RWPE2 (cell line): ENCODE measurements around the gene OR2L5.

Experiments
- ATAC-seq: fragments of 200-7000 bp; cut with Tn5 transposase; 3 replicates; pipeline ENCODE4 v1.9.1; 2021; ENCODE audit warnings: low read depth
- DNase-seq: peaks from one replicate; pipeline ENCODE4 v3.0.0-alpha.2; 2020; ENCODE audit warnings: low spot score
- H3K27ac ChIP-seq: fragments of 450-650 bp; 2 replicates; pipeline ENCODE4 v1.5.1; 2017; ENCODE audit warnings: mild to moderate bottlenecking; ENCODE audit not compliant: poor library complexity, severe bottlenecking
- H3K27me3 ChIP-seq: fragments of 250-450 bp; sonication (Bioruptor Pico); 2 replicates; pipeline ENCODE4 v1.5.1; 2021; ENCODE audit warnings: mild to moderate bottlenecking, moderate library complexity; ENCODE audit not compliant: insufficient read depth, poor library complexity, severe bottlenecking
- H3K36me3 ChIP-seq: fragments of 250-450 bp; sonication (Bioruptor Pico); 2 replicates; pipeline ENCODE4 v1.5.1; 2020; ENCODE audit warnings: low read depth, mild to moderate bottlenecking, moderate library complexity
- H3K4me1 ChIP-seq: fragments of 250-450 bp; sonication (Bioruptor Pico); 2 replicates; pipeline ENCODE4 v1.5.1; 2021; ENCODE audit warnings: mild to moderate bottlenecking, moderate library complexity; ENCODE audit not compliant: insufficient read depth, poor library complexity, severe bottlenecking
- H3K4me3 ChIP-seq: fragments of 250-450 bp; sonication (Bioruptor Pico); 2 replicates; pipeline ENCODE4 v1.5.1; 2021; ENCODE audit warnings: mild to moderate bottlenecking, moderate library complexity; ENCODE audit not compliant: severe bottlenecking
- H3K9me3 ChIP-seq: fragments of 250-450 bp; sonication (Bioruptor Pico); 2 replicates; pipeline ENCODE4 v1.5.1; 2021; ENCODE audit warnings: mild to moderate bottlenecking, moderate library complexity; ENCODE audit not compliant: severe bottlenecking
- CTCF ChIP-seq: fragments of 450-650 bp; IDR thresholded peaks from one replicate; pipeline ENCODE4 v1.5.1; 2017; ENCODE audit warnings: mild to moderate bottlenecking, moderate library complexity; ENCODE audit not compliant: poor library complexity, severe bottlenecking

The OR2L5 gene

GRCh38 chr1:248029770-248030169, 16.3 kb downstream of the OR2L5 start, which contains the start of gene OR2L2:
OR2L2 (plus strand) TSS chr1:248030070; CDS start chr1:248038268, 8,198 bp downstream.
- no peak within 1 kb of the TSS for H3K4me3 ChIP-seq
- H3K4me1 ChIP-seq: no peaks in the 10 kb centered on the region
- no peak for TF ChIP-seq CTCF
- H3K9me3 ChIP-seq: no peaks in the 10 kb centered on the region
- no peaks in the 10 kb centered on the region for H3K36me3 ChIP-seq
- H3K27me3 ChIP-seq: no peaks in the 10 kb centered on the region
- H3K27ac ChIP-seq: no peak within 1 kb of the TSS
- no peak for DNase-seq
- ATAC-seq: no peak

- no peak for DNase-seq
- ATAC-seq: no peak
- no peaks in the 10 kb centered on the region for H3K27me3 ChIP-seq
- no peak overlapping the region for H3K4me3 ChIP-seq
- no peaks in the 10 kb centered on the region for H3K4me1 ChIP-seq
- TF ChIP-seq CTCF: no peak
- H3K27ac ChIP-seq: no peak overlapping the region
- no peaks in the 10 kb centered on the region for H3K9me3 ChIP-seq
- no peaks in the 10 kb centered on the region for H3K36me3 ChIP-seq
These were observed 31.7 kb downstream of the OR2L5 start for GRCh38 chr1:248045209-248045608.

- Histone ChIP-seq H3K27me3 (no peaks in the 10 kb centered on the region), H3K9me3 (no peaks in the 10 kb centered on the region), H3K4me1 (no peaks in the 10 kb centered on the region), H3K27ac (no peak within 1 kb of the TSS), H3K4me3 (no peak within 1 kb of the TSS), H3K36me3 (no peaks in the 10 kb centered on the region)
- DNase-seq (no peak), ATAC-seq (no peak)
- no peak for TF ChIP-seq CTCF
These were observed 33.1 kb downstream of the OR2L5 start, which contains the start of gene OR2L3 for GRCh38 chr1:248046536-248046935. OR2L3 (plus strand) TSS chr1:248046836; CDS start chr1:248060682, 13,846 bp downstream.

DNA sequence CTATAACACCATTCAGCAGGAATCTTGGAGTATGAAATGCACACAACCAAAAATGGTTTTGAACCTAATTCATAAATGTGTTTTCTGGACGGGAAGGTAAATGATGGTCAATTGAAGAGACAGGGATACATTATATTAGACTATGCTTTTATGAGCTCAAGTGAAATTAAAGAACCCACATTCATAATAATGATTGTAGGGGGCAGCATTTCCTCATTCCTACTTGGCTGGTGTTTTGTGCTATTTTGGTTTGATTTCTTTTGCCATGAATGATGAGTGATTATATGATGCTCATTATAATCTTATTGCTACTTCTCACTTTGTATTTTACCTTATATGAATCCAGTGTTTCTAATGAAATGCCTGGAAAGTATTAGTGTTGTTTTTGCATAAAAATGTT, 33.5 kb downstream of the OR2L5 start:
- DNase-seq: no peak
- no peak for ATAC-seq
- H3K27ac ChIP-seq: no peak overlapping the region
- H3K9me3 ChIP-seq: no peaks in the 10 kb centered on the region
- TF ChIP-seq CTCF: no peak
- H3K36me3 ChIP-seq: no peaks in the 10 kb centered on the region
- H3K4me1 ChIP-seq: no peaks in the 10 kb centered on the region
- H3K27me3 ChIP-seq: no peaks in the 10 kb centered on the region
- H3K4me3 ChIP-seq: no peak overlapping the region

DNA sequence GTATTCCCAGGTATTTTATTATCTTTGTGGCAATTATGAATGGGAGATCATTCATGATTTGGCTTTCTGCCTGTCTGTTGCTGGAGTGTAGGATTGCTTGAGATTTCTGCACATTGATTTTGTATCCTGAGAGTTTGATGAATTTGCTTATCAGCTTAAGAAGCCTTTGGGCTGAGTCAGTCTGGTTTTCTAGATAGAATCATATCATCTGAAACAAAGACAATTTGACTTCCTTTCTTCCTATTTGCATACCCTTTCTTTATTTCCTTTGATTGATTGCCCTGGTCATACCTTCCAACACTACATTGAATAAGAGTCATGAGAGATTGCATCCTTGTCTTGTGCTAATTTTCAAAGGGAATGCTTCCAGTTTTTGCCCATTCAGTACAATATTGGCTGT, 41.2 kb downstream of the OR2L5 start:
- TF ChIP-seq CTCF: no peak
- H3K27me3 ChIP-seq: no peaks in the 10 kb centered on the region
- no peak overlapping the region for H3K27ac ChIP-seq
- H3K9me3 ChIP-seq: no peaks in the 10 kb centered on the region
- no peaks in the 10 kb centered on the region for H3K4me1 ChIP-seq
- ATAC-seq (no peak), DNase-seq (no peak)
- no peak overlapping the region for H3K4me3 ChIP-seq
- H3K36me3 ChIP-seq: no peaks in the 10 kb centered on the region
